ENCODE measurements around the gene TANK.
A peak's percentile ranks its signal among the peaks of the same experiment; 100 is the strongest.

The TANK gene

DNA sequence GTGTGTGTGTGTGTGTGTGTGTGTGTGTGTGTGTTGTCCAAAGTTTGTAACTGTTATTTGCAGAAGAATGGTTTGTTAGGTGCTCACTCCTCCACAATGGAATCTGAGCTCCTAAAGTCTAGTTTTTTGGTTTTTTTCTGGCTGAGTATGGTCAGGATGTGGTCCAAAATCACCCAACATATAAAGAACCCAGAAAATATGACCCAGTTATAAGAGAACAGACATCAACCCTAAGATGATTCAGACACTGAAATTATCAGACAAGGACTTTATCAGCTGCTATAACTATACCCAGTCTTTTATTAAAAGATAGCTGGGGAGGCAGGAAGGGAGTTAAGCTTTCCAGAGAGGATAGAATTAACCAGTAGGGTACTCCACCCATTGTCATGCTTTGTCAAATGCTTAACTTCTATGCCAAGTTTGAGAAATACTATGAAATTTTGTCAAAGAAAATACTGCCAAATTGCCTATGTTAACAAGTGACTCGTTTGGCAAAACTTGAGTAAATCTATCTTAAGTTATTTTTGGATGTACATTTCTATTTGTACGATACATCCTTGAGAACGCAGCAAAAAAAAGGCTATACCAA is 57.5 kb downstream of the TANK start:
- Mint-ChIP-seq H3K4me3 (no peak overlapping the region), H3K9me3 (ENCODE audit: low read depth) (no peaks in the 10 kb centered on the region), H3K36me3 (peaks cover 2% of the 10 kb centered on the region), H3K4me1 (ENCODE audit: low read depth) (peaks cover 12% of the 10 kb centered on the region), H3K27ac (no peak overlapping the region), H3K27me3 (no peaks in the 10 kb centered on the region)

- H3K36me3 Mint-ChIP-seq, result peaks cover 2% of the 10 kb centered on the region
- no peak overlapping the region for H3K27ac Mint-ChIP-seq
- H3K4me3 Mint-ChIP-seq, result no peak overlapping the region
- no peaks in the 10 kb centered on the region for H3K27me3 Mint-ChIP-seq
- H3K9me3 Mint-ChIP-seq (ENCODE audit: low read depth), result no peaks in the 10 kb centered on the region
- H3K4me1 Mint-ChIP-seq (ENCODE audit: low read depth), result peaks cover 12% of the 10 kb centered on the region
These were observed 59.0 kb downstream of the TANK start for GRCh38 chr2:161219211-161219610.

- Mint-ChIP-seq H3K9me3 (ENCODE audit: low read depth) (no peaks in the 10 kb centered on the region), H3K36me3 (peaks cover 5% of the 10 kb centered on the region), H3K4me1 (ENCODE audit: low read depth) (no peaks in the 10 kb centered on the region), H3K4me3 (no peak overlapping the region), H3K27ac (no peak overlapping the region), H3K27me3 (no peaks in the 10 kb centered on the region)
These were observed 63.0 kb downstream of the TANK start for GRCh38 chr2:161223139-161223732.

GRCh38 chr2:161228511-161229240 is 68.4 kb downstream of the TANK start:
- Mint-ChIP-seq H3K9me3 (ENCODE audit: low read depth) (no peaks in the 10 kb centered on the region), H3K36me3 (peaks cover 15% of the 10 kb centered on the region), H3K27ac (no peak overlapping the region), H3K27me3 (no peaks in the 10 kb centered on the region), H3K4me1 (ENCODE audit: low read depth) (no peaks in the 10 kb centered on the region), H3K4me3 (no peak overlapping the region)

DNA sequence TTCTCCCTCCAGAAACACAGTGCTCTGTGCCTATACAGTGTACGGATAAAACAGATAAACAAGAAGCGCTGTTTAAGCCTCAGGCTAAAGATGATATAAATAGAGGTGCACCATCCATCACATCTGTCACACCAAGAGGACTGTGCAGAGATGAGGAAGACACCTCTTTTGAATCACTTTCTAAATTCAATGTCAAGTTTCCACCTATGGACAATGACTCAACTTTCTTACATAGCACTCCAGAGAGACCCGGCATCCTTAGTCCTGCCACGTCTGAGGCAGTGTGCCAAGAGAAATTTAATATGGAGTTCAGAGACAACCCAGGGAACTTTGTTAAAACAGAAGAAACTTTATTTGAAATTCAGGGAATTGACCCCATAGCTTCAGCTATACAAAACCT is 70.7 kb downstream of the TANK start:
- Mint-ChIP-seq H3K27me3 (no peaks in the 10 kb centered on the region), H3K36me3 (peaks cover 17% of the 10 kb centered on the region), H3K4me1 (ENCODE audit: low read depth) (peaks cover 4% of the 10 kb centered on the region), H3K9me3 (ENCODE audit: low read depth) (no peaks in the 10 kb centered on the region), H3K4me3 (no peak overlapping the region), H3K27ac (no peak overlapping the region)

GRCh38 chr2:161232571-161232970 is 72.3 kb downstream of the TANK start:
- H3K27me3 Mint-ChIP-seq, result no peaks in the 10 kb centered on the region
- H3K4me1 Mint-ChIP-seq (ENCODE audit: low read depth), result peaks cover 12% of the 10 kb centered on the region
- no peaks in the 10 kb centered on the region for H3K9me3 Mint-ChIP-seq (ENCODE audit: low read depth)
- H3K4me3 Mint-ChIP-seq, result no peak overlapping the region
- H3K27ac Mint-ChIP-seq, result no peak overlapping the region
- peaks cover 17% of the 10 kb centered on the region for H3K36me3 Mint-ChIP-seq

DNA sequence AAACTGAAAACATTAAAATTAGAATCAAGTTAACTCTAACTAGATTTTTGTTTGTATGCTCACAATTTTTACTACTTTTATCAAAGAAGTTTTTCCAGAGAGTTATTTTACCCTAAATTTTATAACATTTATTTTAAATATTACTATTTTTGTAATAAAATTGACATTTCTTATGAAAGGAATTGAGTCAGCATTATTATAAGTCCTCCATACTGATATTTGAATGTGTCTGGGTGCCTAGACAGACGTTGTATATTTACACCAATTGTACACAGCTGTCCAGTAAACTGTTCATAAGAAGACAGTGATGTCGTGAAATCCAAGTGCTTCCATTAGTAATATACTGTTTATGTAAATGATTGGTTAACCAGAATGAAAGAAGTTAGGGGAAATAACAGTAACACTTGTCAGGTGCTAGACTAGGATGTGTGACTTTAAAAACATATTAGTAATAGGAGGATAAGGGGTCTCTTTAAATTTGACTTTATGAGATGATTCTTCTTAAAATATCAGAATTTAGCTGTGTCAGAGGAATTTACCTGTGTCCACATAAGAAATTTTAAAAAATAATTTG is 73.7 kb downstream of the TANK start:
- Mint-ChIP-seq H3K4me1 (ENCODE audit: low read depth) (peaks cover 15% of the 10 kb centered on the region), H3K27ac (no peak overlapping the region), H3K4me3 (no peak overlapping the region), H3K27me3 (no peaks in the 10 kb centered on the region), H3K36me3 (peaks cover 11% of the 10 kb centered on the region), H3K9me3 (ENCODE audit: low read depth) (no peaks in the 10 kb centered on the region)

DNA sequence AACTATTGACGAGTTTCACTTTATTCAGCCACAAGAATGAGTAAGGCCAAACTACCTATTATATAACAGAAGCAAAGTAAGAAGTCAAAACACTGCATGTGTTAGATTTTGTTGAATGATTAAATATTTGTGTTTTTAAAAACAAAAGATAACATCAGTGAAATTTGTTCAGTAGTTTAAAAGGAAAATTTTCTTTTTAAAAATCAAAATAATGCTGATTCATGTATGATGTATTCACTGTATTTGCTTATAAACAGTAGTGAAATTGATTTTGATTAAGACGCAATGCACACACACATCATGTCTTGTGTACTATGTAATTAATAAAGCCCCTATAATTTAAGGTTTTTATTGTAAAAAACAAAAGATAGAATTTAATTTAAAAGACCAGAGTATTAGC is 74.4 kb downstream of the TANK start:
- H3K36me3 Mint-ChIP-seq, result peaks cover 8% of the 10 kb centered on the region
- H3K4me1 Mint-ChIP-seq (ENCODE audit: low read depth), result peaks cover 15% of the 10 kb centered on the region
- no peak overlapping the region for H3K4me3 Mint-ChIP-seq
- H3K27me3 Mint-ChIP-seq, result no peaks in the 10 kb centered on the region
- H3K27ac Mint-ChIP-seq, result no peak overlapping the region
- H3K9me3 Mint-ChIP-seq (ENCODE audit: low read depth), result no peaks in the 10 kb centered on the region

DNA sequence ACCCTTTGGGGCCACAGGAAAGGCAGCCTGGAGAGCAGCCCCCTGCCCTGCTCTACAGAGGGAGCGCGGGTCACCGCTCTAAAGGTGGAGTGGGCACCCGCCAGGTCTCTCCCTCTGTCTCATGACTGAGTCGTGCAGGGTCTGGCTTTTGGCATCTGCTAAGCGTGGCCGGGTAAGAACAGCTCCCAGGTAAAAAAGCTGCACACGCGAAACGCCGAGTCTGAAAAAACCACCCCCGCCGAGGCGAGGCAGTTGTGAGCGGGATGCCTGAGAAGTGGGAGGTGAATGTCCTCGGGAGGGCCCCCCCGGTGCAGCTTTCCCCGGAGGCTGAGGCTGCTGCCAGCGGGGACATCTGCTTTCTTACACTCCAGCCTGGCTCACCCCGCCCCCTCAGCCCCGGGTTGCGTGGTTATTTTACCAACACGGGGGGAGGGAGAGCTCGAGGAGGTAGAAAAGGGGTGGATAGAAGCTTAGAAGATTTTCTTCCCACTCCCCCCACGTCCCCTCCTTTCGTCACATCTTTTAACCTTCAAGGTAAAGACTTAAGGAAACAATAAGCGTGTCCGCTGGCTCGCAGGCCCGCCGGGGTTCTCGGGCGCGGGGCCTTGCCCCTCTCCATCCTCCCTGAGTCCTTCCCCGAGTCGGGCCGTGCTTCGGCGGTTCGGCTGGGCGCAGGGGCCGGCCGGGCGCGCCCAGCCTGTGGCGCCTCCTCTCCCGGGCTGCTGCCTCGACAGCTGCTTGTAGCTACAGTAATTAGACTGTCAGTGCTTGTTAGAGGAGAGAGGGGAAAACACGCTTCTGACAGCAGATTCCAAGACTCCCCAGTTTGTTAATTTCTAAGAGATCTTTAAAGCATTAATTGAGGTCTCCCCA is 77.4 kb downstream of the TANK start:
- no peaks in the 10 kb centered on the region for H3K9me3 Mint-ChIP-seq (ENCODE audit: low read depth)
- no peaks in the 10 kb centered on the region for H3K27me3 Mint-ChIP-seq
- peak overlapping the region; percentile 92 for H3K4me3 Mint-ChIP-seq
- peaks cover 32% of the 10 kb centered on the region for H3K4me1 Mint-ChIP-seq (ENCODE audit: low read depth)
- peaks cover 2% of the 10 kb centered on the region for H3K36me3 Mint-ChIP-seq
- H3K27ac Mint-ChIP-seq, result peak overlapping the region; percentile 82

GRCh38 chr2:161238265-161238559 is 78.0 kb downstream of the TANK start:
- H3K27ac Mint-ChIP-seq, result peak overlapping the region; percentile 82
- peak overlapping the region; percentile 92 for H3K4me3 Mint-ChIP-seq

GRCh38 chr2:161238560-161239325 is 78.5 kb downstream of the TANK start:
- peaks cover 2% of the 10 kb centered on the region for H3K36me3 Mint-ChIP-seq
- no peaks in the 10 kb centered on the region for H3K27me3 Mint-ChIP-seq
- peaks cover 41% of the 10 kb centered on the region for H3K4me1 Mint-ChIP-seq (ENCODE audit: low read depth)
- no peaks in the 10 kb centered on the region for H3K9me3 Mint-ChIP-seq (ENCODE audit: low read depth)
- peak overlapping the region; percentile 92 for H3K4me3 Mint-ChIP-seq
- peak overlapping the region; percentile 82 for H3K27ac Mint-ChIP-seq

More at GRCh38 chr2:161238265-161238559, 78.0 kb downstream of the TANK start:
- peaks cover 37% of the 10 kb centered on the region for H3K4me1 Mint-ChIP-seq (ENCODE audit: low read depth)
- H3K36me3 Mint-ChIP-seq, result peaks cover 2% of the 10 kb centered on the region
- H3K27me3 Mint-ChIP-seq, result no peaks in the 10 kb centered on the region
- H3K9me3 Mint-ChIP-seq (ENCODE audit: low read depth), result no peaks in the 10 kb centered on the region

GRCh38 chr2:161239326-161240109 is 79.3 kb downstream of the TANK start:
- Mint-ChIP-seq H3K9me3 (ENCODE audit: low read depth) (no peaks in the 10 kb centered on the region), H3K4me3 (peak overlapping the region; percentile 56), H3K27ac (peak overlapping the region; percentile 61), H3K36me3 (peaks cover 4% of the 10 kb centered on the region), H3K4me1 (ENCODE audit: low read depth) (peaks cover 45% of the 10 kb centered on the region), H3K27me3 (no peaks in the 10 kb centered on the region)

DNA sequence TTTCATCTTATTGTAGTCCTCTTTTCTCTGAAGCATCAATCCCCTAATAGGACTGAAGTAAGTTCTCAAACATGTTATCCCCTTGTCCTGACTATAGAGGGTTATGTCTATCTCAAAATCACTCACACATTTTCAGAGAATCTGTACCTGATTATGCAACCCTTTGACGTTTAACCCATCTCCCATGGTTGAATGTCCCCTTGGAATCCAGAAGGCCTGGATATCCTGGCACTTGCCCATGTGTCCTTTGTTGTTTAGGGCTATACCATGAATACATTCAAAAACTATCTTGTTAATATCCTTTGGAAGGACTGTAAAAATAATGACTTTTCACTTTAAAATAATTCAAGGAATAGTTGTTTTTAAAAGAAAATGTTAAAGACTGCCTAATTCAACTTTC is 81.7 kb downstream of the TANK start:
- no peak overlapping the region for H3K4me3 Mint-ChIP-seq
- H3K9me3 Mint-ChIP-seq (ENCODE audit: low read depth), result no peaks in the 10 kb centered on the region
- H3K36me3 Mint-ChIP-seq, result peaks cover 5% of the 10 kb centered on the region
- no peaks in the 10 kb centered on the region for H3K27me3 Mint-ChIP-seq
- H3K27ac Mint-ChIP-seq, result peak overlapping the region; percentile 100
- H3K4me1 Mint-ChIP-seq (ENCODE audit: low read depth), result peaks cover 57% of the 10 kb centered on the region

All from activated naive CD8-positive, alpha-beta T cell (primary cell).